Measurements from ENCODE around the gene ITPR1. TPM values are rescaled to one million over a fixed set of nuclear protein-coding genes. Genes with fewer than 3 reads are reported as not detected.
A peak's percentile ranks its signal among the peaks of the same experiment; 100 is the strongest.

Gene ITPR1
- total RNA-seq, 4 donors from 2014 or later = 56.1 to 71.2 (median 61.9) TPM

DNA sequence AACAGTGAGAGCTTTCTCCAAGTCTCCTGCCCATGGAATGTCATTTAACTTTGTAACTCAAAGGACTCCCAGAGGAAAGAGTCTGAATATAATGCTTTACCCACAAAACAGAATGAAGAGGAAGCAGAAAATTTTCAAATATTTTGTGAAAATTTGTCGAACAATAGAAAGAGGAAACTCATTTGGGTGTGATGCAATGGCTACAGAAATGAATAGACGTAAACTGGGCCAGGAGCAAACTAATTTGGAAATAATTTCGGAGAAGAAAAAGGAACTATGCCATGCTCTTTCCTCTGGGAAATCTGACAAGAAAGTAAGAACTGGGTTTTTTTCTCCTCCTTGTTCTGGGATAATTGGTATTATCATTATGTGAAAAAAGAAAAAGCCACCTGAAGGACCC is 14.9 kb upstream of the ITPR1 start:
- no peak for DNase-seq (ENCODE audit: low spot score in 2 of 2)
- Histone ChIP-seq H3K27me3 (no peaks in the 10 kb centered on the region), H3K27ac (no peak overlapping the region), H3K4me1 (peaks cover 0 to 11% (median 0%) of the 10 kb centered on the region in 4 donors), H3K4me3 (no peak overlapping the region), H3K36me3 (no peaks in the 10 kb centered on the region), H3K9me3 (no peaks in the 10 kb centered on the region)
- WGBS, 2 donors = 56 to 58% methylated on average over 3 of the region's 3 CpGs
- TF ChIP-seq EP300 (IDR thresholded peaks at IDR 0.05) (peak in 1 of 2 donors; percentile 29), POLR2A (IDR thresholded peaks at IDR 0.05) (no peak)

DNA sequence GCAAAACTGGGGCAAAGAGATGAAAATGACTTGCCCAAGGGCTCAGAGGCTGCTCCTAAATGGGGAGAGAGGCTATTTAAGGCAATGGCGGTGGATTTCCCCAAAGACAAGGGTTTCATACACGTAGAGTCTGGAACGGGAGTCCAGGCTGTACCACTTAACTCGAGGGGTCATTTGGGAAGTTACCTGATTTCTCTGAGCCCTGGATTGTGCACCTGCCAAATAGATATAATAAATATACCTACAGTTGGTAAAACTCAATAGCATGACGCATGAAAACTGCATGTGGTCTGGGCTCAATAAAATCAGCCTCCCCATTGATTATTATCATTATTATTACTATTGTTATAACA is 1.3 kb upstream of the ITPR1 start:
- H3K36me3 ChIP-seq = no peaks in the 10 kb centered on the region
- DNase-seq (ENCODE audit: low spot score in 2 of 2) = no peak
- no peak for TF ChIP-seq POLR2A (IDR thresholded peaks at IDR 0.05)
- WGBS, 2 donors = 37 to 44% methylated on average over 5 of the region's 5 CpGs
- no peak overlapping the region for H3K27ac ChIP-seq
- H3K9me3 ChIP-seq = no peaks in the 10 kb centered on the region
- H3K4me3 ChIP-seq = peak overlapping the region; percentile 66 to 86 (median 84)
- H3K4me1 ChIP-seq = peaks cover 0 to 27% (median 15%) of the 10 kb centered on the region in 4 donors
- H3K27me3 ChIP-seq = no peaks in the 10 kb centered on the region

DNA sequence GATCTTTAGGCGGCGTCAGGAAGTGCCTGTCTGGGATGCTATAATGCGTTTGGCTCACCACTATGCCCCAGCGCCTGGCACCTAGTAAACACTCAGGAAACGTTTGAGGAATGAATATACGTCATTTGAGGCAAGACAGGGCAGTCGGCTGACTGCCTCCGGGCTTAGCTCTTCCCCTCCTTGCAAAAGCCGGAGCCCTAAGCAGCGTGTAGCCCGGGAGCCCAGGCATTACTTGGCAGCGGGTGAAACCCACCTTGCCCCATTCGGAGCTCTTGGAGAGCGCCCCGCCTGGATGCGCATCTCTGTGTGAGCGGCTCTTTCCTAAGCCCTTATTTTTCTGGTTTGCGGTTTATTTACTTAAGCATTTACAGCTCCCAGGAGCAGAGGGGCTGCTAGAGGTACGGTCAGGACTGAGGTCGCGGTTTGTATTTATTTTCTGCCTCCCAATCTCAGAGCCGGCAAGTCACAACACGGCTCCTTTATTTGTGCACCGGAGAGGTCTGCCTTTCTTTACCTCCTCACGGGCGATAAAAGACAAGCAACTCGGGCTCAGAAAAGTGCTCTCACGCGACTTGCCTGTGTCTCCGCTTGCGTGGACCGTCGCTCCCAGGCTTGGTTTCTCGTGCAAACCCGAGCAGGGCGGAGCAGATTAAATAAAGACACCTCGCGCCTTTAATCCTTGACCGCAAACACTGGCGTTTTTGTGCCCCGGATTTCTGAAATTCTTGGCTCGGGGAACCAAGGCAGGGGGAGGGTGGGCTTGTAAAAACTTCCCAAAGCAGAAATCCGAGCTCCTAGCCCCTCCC is 737 bp upstream of the ITPR1 start:
- H3K36me3 ChIP-seq = no peaks in the 10 kb centered on the region
- peak overlapping the region; percentile 56 to 83 (median 71) for H3K27ac ChIP-seq
- peak; percentile 21 to 30 for DNase-seq (ENCODE audit: low spot score in 2 of 2)
- H3K9me3 ChIP-seq = no peaks in the 10 kb centered on the region
- H3K4me1 ChIP-seq = peaks cover 0 to 27% (median 15%) of the 10 kb centered on the region in 4 donors
- H3K27me3 ChIP-seq = no peaks in the 10 kb centered on the region
- WGBS, 2 donors = 0 to 1% methylated on average over 43 of the region's 43 CpGs
- peak in 1 of 2 donors; percentile 29 for TF ChIP-seq EP300 (IDR thresholded peaks at IDR 0.05)
- TF ChIP-seq, protein P1, sequence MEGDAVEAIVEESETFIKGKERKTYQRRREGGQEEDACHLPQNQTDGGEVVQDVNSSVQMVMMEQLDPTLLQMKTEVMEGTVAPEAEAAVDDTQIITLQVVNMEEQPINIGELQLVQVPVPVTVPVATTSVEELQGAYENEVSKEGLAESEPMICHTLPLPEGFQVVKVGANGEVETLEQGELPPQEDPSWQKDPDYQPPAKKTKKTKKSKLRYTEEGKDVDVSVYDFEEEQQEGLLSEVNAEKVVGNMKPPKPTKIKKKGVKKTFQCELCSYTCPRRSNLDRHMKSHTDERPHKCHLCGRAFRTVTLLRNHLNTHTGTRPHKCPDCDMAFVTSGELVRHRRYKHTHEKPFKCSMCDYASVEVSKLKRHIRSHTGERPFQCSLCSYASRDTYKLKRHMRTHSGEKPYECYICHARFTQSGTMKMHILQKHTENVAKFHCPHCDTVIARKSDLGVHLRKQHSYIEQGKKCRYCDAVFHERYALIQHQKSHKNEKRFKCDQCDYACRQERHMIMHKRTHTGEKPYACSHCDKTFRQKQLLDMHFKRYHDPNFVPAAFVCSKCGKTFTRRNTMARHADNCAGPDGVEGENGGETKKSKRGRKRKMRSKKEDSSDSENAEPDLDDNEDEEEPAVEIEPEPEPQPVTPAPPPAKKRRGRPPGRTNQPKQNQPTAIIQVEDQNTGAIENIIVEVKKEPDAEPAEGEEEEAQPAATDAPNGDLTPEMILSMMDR (IDR thresholded peaks at IDR 0.05) = no peak
- peak overlapping the region; percentile 66 to 86 (median 84) for H3K4me3 ChIP-seq

DNA sequence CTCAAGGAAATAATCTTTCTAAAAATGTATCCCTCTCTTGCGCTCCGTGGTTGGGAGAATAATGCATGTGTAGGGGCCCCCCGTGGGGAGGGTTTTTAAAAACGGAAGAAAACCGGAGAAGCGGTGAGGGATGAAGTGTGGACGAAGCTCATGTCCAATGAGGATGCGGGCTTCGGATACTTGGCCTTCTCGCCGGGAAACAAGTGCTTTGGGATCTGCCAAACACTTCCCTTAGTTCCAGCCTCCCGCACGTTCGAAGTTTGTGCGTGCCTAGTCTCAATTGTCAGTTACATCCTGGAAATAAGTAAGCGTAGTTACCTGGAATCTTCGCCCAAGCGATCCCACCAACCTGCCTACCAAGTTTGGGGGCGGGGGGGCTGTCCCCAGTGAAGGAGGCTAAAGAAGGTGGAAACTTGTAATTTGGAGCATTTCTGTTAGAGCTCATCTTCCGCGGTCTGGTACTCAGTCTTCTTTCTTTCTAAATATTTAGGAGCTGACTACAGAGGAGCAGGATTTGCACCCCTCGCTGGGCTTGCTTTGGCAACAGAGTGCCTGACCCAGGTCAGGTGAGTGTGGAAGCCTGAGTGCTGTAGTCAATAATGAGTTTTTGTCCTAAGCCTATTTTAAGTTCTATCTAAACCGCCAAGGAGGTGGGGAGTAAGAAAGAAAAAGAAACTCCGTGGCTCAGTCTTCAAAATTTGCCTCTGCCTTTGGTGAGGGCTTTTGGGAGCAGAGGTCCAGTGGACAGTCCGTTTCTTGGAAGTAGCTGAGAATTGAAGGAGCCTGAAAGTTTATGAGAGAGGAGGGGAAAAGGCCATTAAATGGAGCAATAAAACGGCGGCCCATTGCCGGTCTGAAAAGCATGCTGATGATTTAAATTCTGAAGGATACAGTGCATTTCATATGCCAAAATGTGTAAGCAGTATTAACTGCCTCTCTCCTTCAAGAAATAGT is 1.1 kb downstream of the ITPR1 start:
- TF ChIP-seq, protein P1 (IDR thresholded peaks at IDR 0.05) = no peak
- TF ChIP-seq POLR2A (IDR thresholded peaks at IDR 0.05) (no peak), EP300 (IDR thresholded peaks at IDR 0.05) (no peak)
- H3K4me1 ChIP-seq = peaks cover 0 to 27% (median 15%) of the 10 kb centered on the region in 4 donors
- DNase-seq (ENCODE audit: low spot score in 2 of 2) = no peak

DNA sequence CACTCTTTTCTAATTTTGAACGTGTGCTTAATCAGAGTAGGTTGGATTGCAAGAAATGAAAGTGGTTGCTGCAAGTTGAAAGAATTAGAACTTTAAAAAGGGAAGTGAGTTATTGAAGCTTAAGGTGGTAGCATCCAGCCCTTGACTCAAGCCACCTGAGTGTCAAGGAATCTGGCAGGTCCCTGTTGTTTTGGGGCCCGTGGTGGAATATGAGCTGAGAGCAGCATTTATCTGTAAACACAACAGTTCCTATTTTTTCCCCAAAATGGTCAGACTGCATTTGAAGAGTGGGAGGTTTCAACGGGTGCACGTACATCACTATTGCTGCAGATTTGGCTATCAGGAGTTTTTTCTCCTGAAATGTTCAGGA is 1.7 kb downstream of the ITPR1 start:
- peaks cover 0 to 27% (median 15%) of the 10 kb centered on the region in 4 donors for H3K4me1 ChIP-seq
- H3K4me3 ChIP-seq = peak overlapping the region; percentile 66 to 86 (median 84)
- peak overlapping the region in 2 of 4 donors; percentile 64 to 83 for H3K27ac ChIP-seq
- DNase-seq (ENCODE audit: low spot score in 2 of 2) = no peak
- TF ChIP-seq POLR2A (IDR thresholded peaks at IDR 0.05) = no peak
- 18 to 29% methylated on average over 4 of the region's 4 CpGs for WGBS, 2 donors
- H3K36me3 ChIP-seq = no peaks in the 10 kb centered on the region
- no peaks in the 10 kb centered on the region for H3K9me3 ChIP-seq
- no peaks in the 10 kb centered on the region for H3K27me3 ChIP-seq

More for the DNA sequence above, 1.1 kb downstream of the ITPR1 start:
- H3K36me3 ChIP-seq = no peaks in the 10 kb centered on the region
- no peaks in the 10 kb centered on the region for H3K27me3 ChIP-seq
- 1 to 2% methylated on average over 28 of the region's 28 CpGs for WGBS, 2 donors
- peak overlapping the region in 3 of 4 donors; percentile 64 to 83 (median 76) for H3K27ac ChIP-seq
- no peaks in the 10 kb centered on the region for H3K9me3 ChIP-seq
- peak overlapping the region; percentile 66 to 86 (median 84) for H3K4me3 ChIP-seq

DNA sequence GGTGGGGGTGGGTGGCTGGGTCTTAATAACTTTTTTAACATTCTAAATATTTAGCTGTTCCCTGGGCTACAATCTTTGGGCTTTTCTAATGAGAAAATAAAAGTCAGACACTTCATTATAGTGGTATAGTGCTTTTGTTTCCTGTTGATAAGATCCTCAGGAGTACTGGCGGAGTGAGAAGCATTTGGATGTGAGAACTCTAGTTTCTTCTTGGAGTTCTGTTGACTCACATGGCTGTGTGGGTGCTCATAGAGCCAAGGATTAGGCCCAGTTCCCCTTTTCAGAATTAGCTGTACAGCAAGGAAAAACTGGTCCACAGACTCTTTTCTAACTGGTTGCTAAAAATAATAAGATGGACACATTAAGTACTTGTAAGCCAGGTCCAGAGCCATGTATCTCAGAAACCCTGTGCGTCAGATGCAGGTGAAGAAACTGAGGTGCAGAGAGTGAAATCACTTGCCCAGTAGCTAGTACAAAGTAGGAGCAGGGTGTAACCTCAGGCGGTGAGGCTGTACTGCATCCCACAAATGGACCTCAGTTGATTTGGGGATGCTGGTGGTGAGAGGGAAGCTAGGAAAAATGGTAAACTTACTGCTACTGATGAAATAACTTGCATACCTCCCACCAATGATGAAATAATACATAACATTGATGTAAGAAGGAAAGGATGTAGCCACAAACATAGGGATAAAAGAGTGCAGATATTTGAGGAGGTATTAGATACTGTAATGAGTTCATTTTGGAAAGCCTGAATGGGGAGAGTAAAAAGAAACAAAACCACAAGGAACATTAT is 2.3 kb downstream of the ITPR1 start:
- H3K4me3 ChIP-seq = peak overlapping the region in 2 of 4 donors; percentile 84 to 86
- no peaks in the 10 kb centered on the region for H3K9me3 ChIP-seq
- no peak for DNase-seq (ENCODE audit: low spot score in 2 of 2)
- TF ChIP-seq, protein P1 (IDR thresholded peaks at IDR 0.05) = no peak
- TF ChIP-seq EP300 (IDR thresholded peaks at IDR 0.05) = no peak
- TF ChIP-seq POLR2A (IDR thresholded peaks at IDR 0.05) = no peak
- H3K36me3 ChIP-seq = no peaks in the 10 kb centered on the region
- 69 to 76% methylated on average over 3 of the region's 3 CpGs for WGBS, 2 donors
- peaks cover 0 to 27% (median 15%) of the 10 kb centered on the region in 4 donors for H3K4me1 ChIP-seq
- H3K27ac ChIP-seq = peak overlapping the region in 2 of 4 donors; percentile 64 to 83
- H3K27me3 ChIP-seq = no peaks in the 10 kb centered on the region
